A204.1 (cell line): ENCODE results near the gene EHBP1.

Source experiments
- FAIRE-seq: peaks from 2 replicates; lab custom pipeline; 2012; peaks lifted over from hg19 to GRCh38; lab: Jason Lieb, UNC

Gene EHBP1

GRCh38 chr2:62822549-62822948 lies 117.0 kb downstream of the EHBP1 start:
- no peak for FAIRE-seq

DNA sequence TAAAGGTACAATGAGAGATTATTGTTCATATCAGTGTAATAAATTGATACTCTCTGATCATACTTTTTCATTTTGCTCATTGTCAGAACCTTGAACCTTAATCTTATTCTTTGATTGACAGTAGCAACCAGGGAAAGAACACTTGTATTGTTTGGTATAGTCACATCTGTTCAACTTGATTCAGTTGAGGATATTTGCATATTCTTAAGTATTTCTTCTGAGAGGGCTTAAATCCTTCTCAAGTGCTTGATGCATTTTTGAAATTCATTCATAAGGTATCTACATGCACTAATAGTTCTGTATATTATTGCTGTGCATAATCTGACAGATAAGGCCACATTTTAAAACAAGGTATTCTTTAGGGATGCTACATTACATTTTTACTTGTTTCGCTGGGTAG lies 118.9 kb downstream of the EHBP1 start:
- no peak for FAIRE-seq

- FAIRE-seq: no peak
These were observed 120.6 kb downstream of the EHBP1 start for GRCh38 chr2:62826141-62826540.

DNA sequence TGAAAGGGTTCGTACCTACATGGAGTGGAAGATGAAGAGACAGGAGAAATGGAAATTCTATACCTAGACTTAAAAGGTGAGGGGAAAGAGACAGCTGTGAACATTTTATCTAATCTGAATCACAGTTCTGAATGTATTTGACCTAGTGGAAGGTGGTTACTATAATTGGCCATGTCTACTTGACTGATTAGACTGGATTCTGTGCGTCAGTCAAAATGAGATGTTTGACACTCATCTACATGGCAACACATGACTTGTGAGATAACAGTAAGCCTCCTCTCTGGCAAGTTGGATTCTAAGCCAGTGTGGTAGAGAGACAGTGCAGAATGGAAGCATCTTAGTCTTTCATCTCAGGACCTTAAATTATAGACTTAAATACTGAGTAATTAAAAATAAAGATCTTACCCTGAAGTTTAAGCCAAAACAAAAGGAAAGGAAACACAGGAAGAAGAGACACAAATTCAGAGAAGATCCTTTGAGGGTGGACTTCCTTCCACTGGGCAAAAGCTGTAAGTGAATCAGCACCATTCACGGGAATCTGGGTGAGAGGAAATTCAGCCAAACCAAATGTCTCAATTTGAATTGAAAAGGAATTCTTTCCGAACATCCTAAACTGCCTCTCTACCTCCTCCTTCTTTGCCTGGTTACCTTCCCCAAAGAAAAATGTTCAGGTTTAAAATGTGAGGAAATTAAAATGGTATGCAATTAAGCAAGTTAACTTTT lies 121.6 kb downstream of the EHBP1 start:
- no peak for FAIRE-seq

DNA sequence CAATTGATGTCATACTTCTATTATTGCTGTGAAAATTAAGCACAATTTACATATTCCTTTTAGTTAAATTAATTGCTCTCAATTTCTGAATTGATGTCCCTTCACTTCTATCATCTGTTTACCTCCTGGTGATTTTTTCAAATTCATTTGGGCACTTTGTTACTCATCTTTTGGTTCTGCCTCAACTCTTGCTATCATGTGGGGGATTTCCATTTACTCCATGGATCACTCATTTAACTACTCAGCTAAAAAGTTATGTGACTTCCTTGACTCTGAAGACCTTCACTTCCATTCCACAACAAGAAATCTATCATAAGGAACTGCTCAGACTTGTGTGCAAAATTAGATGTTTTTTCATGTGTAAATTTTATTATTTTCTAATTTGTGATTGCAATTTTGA lies 126.2 kb downstream of the EHBP1 start:
- no peak for FAIRE-seq

DNA sequence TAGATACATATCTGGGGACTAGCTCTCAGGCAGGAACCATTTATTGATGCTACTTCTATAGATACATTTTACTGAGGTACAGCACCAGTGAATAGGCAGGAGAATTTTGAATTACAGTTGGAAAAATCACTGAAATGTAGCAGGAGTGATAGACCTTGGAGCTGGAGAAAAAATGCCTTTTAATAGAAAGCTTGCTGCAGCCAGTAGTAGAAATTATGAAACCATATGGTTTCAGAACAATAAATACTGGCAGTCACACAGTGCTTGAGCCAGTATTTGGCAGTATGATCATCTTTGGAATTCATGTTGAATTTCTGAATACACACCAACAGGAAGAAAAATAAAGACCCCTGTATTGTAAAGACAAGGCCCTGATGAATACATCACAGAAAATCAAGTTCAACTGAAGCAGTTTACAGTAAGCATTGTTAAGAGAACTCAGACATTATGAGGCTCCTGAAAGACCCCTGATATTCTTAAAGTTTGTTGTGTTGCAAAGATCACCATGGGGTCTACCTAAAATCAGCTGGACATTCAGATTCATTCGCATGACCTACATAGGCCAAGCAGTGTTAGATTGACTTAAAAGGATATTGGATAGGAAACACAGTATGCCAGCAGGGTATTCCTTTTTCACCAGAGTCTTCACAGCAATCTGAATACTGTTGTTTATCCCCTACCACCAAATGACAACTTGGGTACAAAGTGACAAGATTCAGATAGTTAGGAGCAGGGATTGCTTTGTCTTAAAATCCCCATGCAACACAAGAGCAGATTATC lies 139.0 kb downstream of the EHBP1 start:
- no peak for FAIRE-seq

DNA sequence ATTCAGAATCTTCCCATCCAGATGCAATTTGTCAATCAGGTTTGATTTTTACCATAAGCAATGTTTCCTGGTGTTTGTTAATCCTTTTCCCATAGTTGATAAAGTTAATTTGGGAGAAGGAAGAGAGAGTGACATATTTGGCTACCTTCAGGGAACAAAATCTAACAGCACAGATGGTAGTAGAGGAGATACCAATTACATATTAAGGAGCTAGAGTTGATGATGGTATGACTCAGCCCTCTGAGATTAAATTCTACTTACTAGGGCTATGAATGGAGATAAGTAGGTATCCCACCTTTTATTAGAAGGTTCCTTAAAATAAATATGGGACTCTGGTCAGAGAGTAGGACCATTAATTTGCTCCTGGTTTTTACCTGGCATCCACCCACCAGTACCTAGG lies 139.7 kb downstream of the EHBP1 start:
- no peak for FAIRE-seq

DNA sequence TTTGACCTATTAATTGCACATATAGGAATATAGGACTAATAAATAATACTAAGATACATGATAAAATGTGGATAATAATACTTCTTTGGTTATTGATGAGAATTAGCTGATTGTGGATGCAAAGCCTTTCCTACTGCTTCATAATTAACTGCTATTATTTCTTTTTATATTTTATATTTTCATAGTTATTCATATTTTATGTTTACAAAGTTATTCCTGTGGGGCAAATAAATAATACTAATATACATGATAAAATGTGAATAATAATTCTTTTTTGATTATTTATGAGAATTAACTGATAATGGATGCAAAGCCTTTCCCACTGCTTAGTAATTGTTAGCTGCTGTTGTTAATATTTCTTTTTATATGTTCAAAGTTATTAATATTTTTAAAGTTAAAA lies 146.7 kb downstream of the EHBP1 start:
- no peak for FAIRE-seq

GRCh38 chr2:62854600-62855514 lies 149.3 kb downstream of the EHBP1 start:
- no peak for FAIRE-seq

- no peak for FAIRE-seq
These were observed 150.9 kb downstream of the EHBP1 start for GRCh38 chr2:62856228-62857040.

GRCh38 chr2:62857139-62857931 lies 151.8 kb downstream of the EHBP1 start:
- peak; percentile 72 for FAIRE-seq

DNA sequence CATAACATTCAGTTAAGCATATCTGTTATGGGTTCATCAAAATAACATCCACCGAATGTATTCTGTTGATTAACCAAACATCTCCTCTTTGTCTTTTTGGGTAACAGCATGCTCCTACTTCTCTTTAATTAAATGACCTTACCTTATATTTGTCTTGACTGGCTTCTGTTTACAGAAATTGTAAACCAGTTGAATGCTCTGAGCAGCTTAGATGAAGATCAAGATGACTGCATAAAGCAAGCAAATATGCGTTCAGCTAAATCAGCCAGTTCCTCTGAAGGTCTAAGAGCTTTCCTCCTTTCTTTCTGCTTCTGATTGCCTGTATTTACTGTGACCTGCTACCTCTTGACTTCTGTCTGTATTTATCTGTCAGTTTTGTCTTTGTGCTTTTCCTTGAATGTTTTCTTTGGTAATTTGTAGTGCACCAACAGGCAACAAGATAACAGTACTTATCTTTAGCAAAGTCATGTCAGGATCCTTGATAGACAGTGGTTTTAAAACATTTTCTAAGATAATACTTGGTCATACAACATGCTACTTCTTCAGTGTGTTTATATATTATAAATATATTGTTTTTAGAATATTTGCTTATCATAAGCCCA lies 152.8 kb downstream of the EHBP1 start:
- no peak for FAIRE-seq

GRCh38 chr2:62868947-62869346 lies 163.4 kb downstream of the EHBP1 start:
- no peak for FAIRE-seq

GRCh38 chr2:62870966-62871365 lies 165.5 kb downstream of the EHBP1 start:
- FAIRE-seq: no peak

DNA sequence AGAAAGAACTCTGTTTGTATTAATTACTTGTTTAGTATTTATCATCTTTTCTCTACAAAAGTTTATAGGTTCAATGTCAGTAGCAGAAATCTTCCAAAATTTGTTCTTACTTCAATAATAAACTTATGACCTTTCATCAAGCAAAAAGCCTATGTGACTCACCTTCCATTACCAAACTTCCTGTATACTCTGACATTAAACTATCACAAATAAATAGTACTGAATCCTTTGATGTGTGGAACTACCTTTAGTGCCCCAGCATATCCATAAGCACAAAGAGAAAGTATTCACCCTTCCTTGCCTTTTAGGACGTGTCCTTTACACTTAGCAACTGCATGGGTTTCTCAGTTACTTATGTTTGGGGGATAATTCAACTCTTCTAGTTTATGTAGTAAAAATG lies 166.0 kb downstream of the EHBP1 start:
- no peak for FAIRE-seq

GRCh38 chr2:62873603-62874002 lies 168.1 kb downstream of the EHBP1 start:
- no peak for FAIRE-seq

DNA sequence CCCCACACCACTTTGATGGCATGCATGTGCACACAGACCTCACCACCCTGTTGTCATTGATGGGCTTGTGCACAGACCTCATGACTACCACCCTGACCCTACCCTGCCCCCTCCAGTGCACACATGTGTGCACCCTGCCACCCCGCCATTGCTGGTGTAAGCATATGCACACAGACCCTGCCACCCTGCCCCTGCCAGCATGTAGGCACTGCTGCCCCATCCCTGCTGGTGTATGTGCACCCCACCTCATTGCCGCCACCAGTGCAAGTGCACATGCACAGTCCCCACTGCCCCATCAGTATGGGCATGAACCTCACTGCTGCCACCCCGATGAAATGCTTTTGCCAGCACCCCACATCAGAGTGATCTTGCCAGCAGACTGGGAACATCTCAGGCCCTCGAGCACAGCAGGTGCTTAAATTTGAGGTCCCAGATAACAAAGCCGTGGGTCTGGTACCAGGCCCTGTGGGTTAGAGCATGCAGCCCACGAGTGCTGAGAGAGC lies 169.4 kb downstream of the EHBP1 start:
- no peak for FAIRE-seq

GRCh38 chr2:62881162-62881795 lies 175.8 kb downstream of the EHBP1 start:
- no peak for FAIRE-seq

- FAIRE-seq: no peak
These were observed 178.1 kb downstream of the EHBP1 start for GRCh38 chr2:62883629-62884028.

- FAIRE-seq: no peak
These were observed 178.6 kb downstream of the EHBP1 start for GRCh38 chr2:62884086-62884485.
